ENCODE results near the gene ZNF697. TPM values are rescaled to one million over a fixed set of nuclear protein-coding genes. Genes with fewer than 3 reads are reported as not detected.
"Not testable (repeated sequence)": the region's sequence is repeated elsewhere in the genome, so short reads cannot be mapped to it uniquely, and the experiment has no call there.

The ZNF697 gene
- total RNA-seq, 1 experiment from 2014 or later: 17.4 TPM

DNA sequence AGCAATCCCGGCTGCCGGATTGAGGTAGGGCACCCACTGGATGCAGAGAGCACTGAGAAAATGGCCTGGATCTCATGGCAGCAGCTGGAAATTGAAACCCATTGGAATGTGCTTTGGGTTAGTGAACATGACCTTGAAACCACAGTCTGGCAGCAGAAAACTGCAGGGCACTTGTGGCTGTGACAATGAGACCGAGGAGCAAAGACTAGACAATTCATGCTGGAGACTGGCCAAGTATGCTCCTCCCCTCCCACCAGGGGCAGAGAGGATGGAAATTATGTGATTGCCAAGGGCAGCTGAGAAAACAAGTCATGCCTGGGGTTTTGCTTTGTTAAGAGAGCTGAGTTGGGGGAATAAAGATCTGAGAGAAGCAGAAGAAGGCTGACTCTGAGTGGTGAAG lies 60.7 kb downstream of the ZNF697 start:
- peaks cover 2% of the 10 kb centered on the region in 2 experiments; a peak in 2 of 4 replicates for H3K4me1 Mint-ChIP-seq
- TF ChIP-seq CTCF (conservative IDR thresholded peaks at IDR 0.05): no peak
- Histone ChIP-seq H3K56ac (ENCODE audit: insufficient read length, low read depth, low read length) (no peak overlapping the region), H2AK5ac (ENCODE audit: insufficient read length, low read length) (no peak overlapping the region), H4K20me1 (ENCODE audit: control insufficient read depth, insufficient read depth, insufficient read length) (no peaks in the 10 kb centered on the region), H3K9me3 (ENCODE audit: control insufficient read depth, low read depth, low read length) (no peaks in the 10 kb centered on the region), H3T11ph (ENCODE audit: low read length) (no peak overlapping the region), H2BK20ac (ENCODE audit: low read depth, low read length, poor library complexity, severe bottlenecking) (no peak overlapping the region), H4K5ac (ENCODE audit: insufficient read length, low read depth, low read length) (no peak overlapping the region), H2BK5ac (ENCODE audit: insufficient read length, low read length) (no peak overlapping the region), H4K8ac (replicated peaks; ENCODE audit: insufficient read length, low read depth, low read length) (no peak overlapping the region), H2AFZ (ENCODE audit: low read length) (no peak overlapping the region), H3K79me2 (ENCODE audit: insufficient read depth, low read length) (no peaks in the 10 kb centered on the region), H3K27me3 (ENCODE audit: insufficient read depth, low read length) (no peaks in the 10 kb centered on the region), H3K18ac (ENCODE audit: insufficient read length, low read depth, low read length) (no peak overlapping the region), H4K91ac (ENCODE audit: insufficient read length, low read depth, low read length) (no peak overlapping the region), H3K4ac (ENCODE audit: low read depth, low read length) (no peak overlapping the region), H3K23me2 (ENCODE audit: insufficient read length, low read depth, low read length, poor library complexity, severe bottlenecking) (no peaks in the 10 kb centered on the region), H3K4me2 (ENCODE audit: insufficient read depth, insufficient read length, low read length) (no peak overlapping the region), H3K23ac (ENCODE audit: insufficient read length, low read depth, low read length) (no peak overlapping the region), H3K14ac (ENCODE audit: insufficient read depth, low read length) (no peak overlapping the region), H3K27ac (ENCODE audit: insufficient read length, low read depth, low read length) (no peak overlapping the region), H2BK12ac (ENCODE audit: insufficient read length, low read depth, low read length) (no peak overlapping the region), H3K9ac (ENCODE audit: extremely low read depth, insufficient read length, low read length) (no peak overlapping the region), H3K79me1 (ENCODE audit: insufficient read depth, low read depth, low read length, poor library complexity, severe bottlenecking) (no peaks in the 10 kb centered on the region), H3K4me1 (ENCODE audit: insufficient read depth, low read length) (no peaks in the 10 kb centered on the region), H2BK120ac (ENCODE audit: low read depth, low read length, poor library complexity, severe bottlenecking) (no peak overlapping the region), H2BK15ac (ENCODE audit: low read depth, low read length) (no peak overlapping the region)
- DNase-seq: no peak
- no peaks in the 10 kb centered on the region for H3K9me3 Mint-ChIP-seq
- no peak overlapping the region for H3K4me3 Mint-ChIP-seq
- no CpG with 5 or more reads among the region's 3 CpGs for WGBS (ENCODE audit: extremely low coverage, insufficient read length, low lambda C conversion rate)
- H3K36me3 Mint-ChIP-seq (ENCODE audit: insufficient read depth in 1 of 3, low read depth in 3 of 3): no peaks in the 10 kb centered on the region
- peaks cover 3% of the 10 kb centered on the region for H3K27me3 Mint-ChIP-seq (ENCODE audit: low read depth)
- peak overlapping the region in 1 of 3 experiments; percentile 36; a peak in 1 of 7 replicates for H3K27ac Mint-ChIP-seq

- H3K23ac ChIP-seq (ENCODE audit: insufficient read length, low read depth, low read length); H3K18ac ChIP-seq (ENCODE audit: insufficient read length, low read depth, low read length); H3K14ac ChIP-seq (ENCODE audit: insufficient read depth, low read length); H3K4me3 Mint-ChIP-seq; H3K79me2 ChIP-seq (ENCODE audit: insufficient read depth, low read length); H2BK12ac ChIP-seq (ENCODE audit: insufficient read length, low read depth, low read length); H2BK120ac ChIP-seq (ENCODE audit: low read depth, low read length, poor library complexity, severe bottlenecking); H4K5ac ChIP-seq (ENCODE audit: insufficient read length, low read depth, low read length); H3K56ac ChIP-seq (ENCODE audit: insufficient read length, low read depth, low read length); H4K8ac ChIP-seq (replicated peaks; ENCODE audit: insufficient read length, low read depth, low read length); H3K9ac ChIP-seq (ENCODE audit: extremely low read depth, insufficient read length, low read length); H3K4me1 ChIP-seq (ENCODE audit: insufficient read depth, low read length); H3K36me3 Mint-ChIP-seq (ENCODE audit: insufficient read depth in 1 of 3, low read depth in 3 of 3); H4K91ac ChIP-seq (ENCODE audit: insufficient read length, low read depth, low read length); H3K27me3 Mint-ChIP-seq (ENCODE audit: low read depth); DNase-seq; H3K23me2 ChIP-seq (ENCODE audit: insufficient read length, low read depth, low read length, poor library complexity, severe bottlenecking); H3K4ac ChIP-seq (ENCODE audit: low read depth, low read length); H2BK15ac ChIP-seq (ENCODE audit: low read depth, low read length); H3K9me3 Mint-ChIP-seq; H3K79me1 ChIP-seq (ENCODE audit: insufficient read depth, low read depth, low read length, poor library complexity, severe bottlenecking); H3K9me3 ChIP-seq (ENCODE audit: control insufficient read depth, low read depth, low read length); H2BK5ac ChIP-seq (ENCODE audit: insufficient read length, low read length); H3K27ac ChIP-seq (ENCODE audit: insufficient read length, low read depth, low read length); H2AK5ac ChIP-seq (ENCODE audit: insufficient read length, low read length); H4K20me1 ChIP-seq (ENCODE audit: control insufficient read depth, insufficient read depth, insufficient read length); H3K27me3 ChIP-seq (ENCODE audit: insufficient read depth, low read length); H2BK20ac ChIP-seq (ENCODE audit: low read depth, low read length, poor library complexity, severe bottlenecking); H3K4me2 ChIP-seq (ENCODE audit: insufficient read depth, insufficient read length, low read length); H3T11ph ChIP-seq (ENCODE audit: low read length); H2AFZ ChIP-seq (ENCODE audit: low read length); H3K4me1 Mint-ChIP-seq: not testable (repeated sequence)
- peak overlapping the region in 1 of 3 experiments; percentile 46; a peak in 2 of 7 replicates for H3K27ac Mint-ChIP-seq
- WGBS (ENCODE audit: extremely low coverage, insufficient read length, low lambda C conversion rate): no CpG with 5 or more reads among the region's 2 CpGs
Observed at GRCh38 chr1:119585801-119586200, 62.3 kb downstream of the ZNF697 start.

Data from H9 (cell line).